ENCODE measurements around the gene ANKRD55. TPM values are rescaled to one million over a fixed set of nuclear protein-coding genes. Genes with fewer than 3 reads are reported as not detected.
A peak's percentile ranks its signal among the peaks of the same experiment; 100 is the strongest.

Gene ANKRD55
- total and polyA plus RNA-seq, 9 of the 15 experiments (the other 6 are each of a cell fraction or from before 2014, with no cell fraction given): 3.4 to 10.6 (median 6.5) TPM

DNA sequence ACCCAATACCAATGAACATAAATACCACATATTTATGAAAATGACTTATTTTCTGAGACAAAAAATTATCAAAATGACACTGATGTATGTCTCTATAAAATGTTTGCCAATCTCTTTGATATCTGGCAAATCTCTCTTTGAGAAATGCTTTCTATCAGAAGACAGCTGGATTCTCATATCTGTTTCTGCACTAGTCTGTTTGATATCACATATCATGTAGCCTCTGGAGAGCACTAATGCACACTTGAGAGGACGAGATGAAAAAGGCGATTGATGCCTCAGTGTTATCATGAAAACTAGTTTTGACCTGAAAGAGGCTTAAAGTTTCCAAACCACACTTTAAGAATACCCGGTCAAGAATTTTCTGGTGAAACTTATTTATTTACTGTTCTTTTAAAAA lies 29.1 kb upstream of the ANKRD55 start:
- intact Hi-C loops (cut with micrococcal nuclease) (no loop called here), in situ Hi-C loops (cut with MboI) (no loop called here)
- Histone ChIP-seq H2AFZ (ENCODE audit: low read depth, low read length) (no peak overlapping the region), H4K20me1 (replicated peaks; ENCODE audit: control insufficient read depth, insufficient read depth, low read length) (no peaks in the 10 kb centered on the region), H3K4me3 (no peak overlapping the region), H3K9me3 (replicated peaks; ENCODE audit: control insufficient read depth, insufficient read depth, low read depth, low read length) (no peaks in the 10 kb centered on the region), H3K9me1 (ENCODE audit: control insufficient read depth, insufficient read depth, low read length) (no peaks in the 10 kb centered on the region), H3K36me3 (ENCODE audit: control insufficient read depth, insufficient read depth, low read length) (no peaks in the 10 kb centered on the region), H3K79me2 (ENCODE audit: control insufficient read depth, insufficient read depth, low read length) (no peaks in the 10 kb centered on the region), H3K27me3 (ENCODE audit: control insufficient read depth in 2 of 2, insufficient read depth in 2 of 2, low read length in 2 of 2) (no peaks in the 10 kb centered on the region), H3K9ac (ENCODE audit: insufficient read depth in 1 of 2, low read depth in 2 of 2, low read length in 2 of 2) (no peak overlapping the region), H3K4me2 (ENCODE audit: insufficient read depth, low read length) (no peak overlapping the region), H3K27ac (ENCODE audit: extremely low read depth, low read depth, low read length) (no peak overlapping the region), H3K4me1 (replicated peaks in 1 of 2; ENCODE audit: control insufficient read depth in 2 of 2, insufficient read depth in 2 of 2, low read length in 2 of 2) (peaks cover 8% of the 10 kb centered on the region in 2 experiments; a peak in 3 of 5 replicates)
- TF ChIP-seq HDGF (IDR thresholded peaks at IDR 0.05) (no peak), ZNF324 (CRISPR knock-in tag; IDR thresholded peaks at IDR 0.05) (no peak), MAZ (CRISPR knock-in tag; conservative IDR thresholded peaks at IDR 0.05 in 1 of 2, IDR thresholded peaks at IDR 0.05 in 1 of 2) (no peak), ZC3H8 (IDR thresholded peaks at IDR 0.05) (no peak), NR2C1 (IDR thresholded peaks at IDR 0.05) (no peak), NR2C1 (tag; IDR thresholded peaks at IDR 0.05) (no peak)
- BruUV-seq (replicated peaks): no TSS peak
- WGBS (ENCODE audit: insufficient coverage, low coverage, missing lambda C conversion rate): 11% methylated on average over 3 of the region's 3 CpGs
- ChIA-PET CTCF (ENCODE audit: low intra/inter-chr PET ratio) (no interaction called here), POLR2A (no interaction called here)
- ATAC-seq: no peak
- no peak for DNase-seq (ENCODE audit: extremely low read depth in 1 of 4, low spot score in 3 of 4)
- FAIRE-seq: no peak

GRCh38 chr5:56259002-56259511 lies 25.9 kb upstream of the ANKRD55 start:
- no TSS peak for BruUV-seq (replicated peaks)
- Histone ChIP-seq H3K9me3 (replicated peaks; ENCODE audit: control insufficient read depth, insufficient read depth, low read depth, low read length) (no peaks in the 10 kb centered on the region), H3K79me2 (ENCODE audit: control insufficient read depth, insufficient read depth, low read length) (no peaks in the 10 kb centered on the region), H2AFZ (ENCODE audit: low read depth, low read length) (peak overlapping the region; percentile 69; the same call in 1 of the 2 replicates), H3K27ac (ENCODE audit: extremely low read depth, low read depth, low read length) (no peak overlapping the region), H3K4me1 (replicated peaks in 1 of 2; ENCODE audit: control insufficient read depth in 2 of 2, insufficient read depth in 2 of 2, low read length in 2 of 2) (peaks cover 11 to 12% of the 10 kb centered on the region in 2 experiments; a peak in 4 of 5 replicates), H3K36me3 (ENCODE audit: control insufficient read depth, insufficient read depth, low read length) (no peaks in the 10 kb centered on the region), H3K4me3 (no peak overlapping the region), H3K9me1 (ENCODE audit: control insufficient read depth, insufficient read depth, low read length) (no peaks in the 10 kb centered on the region), H4K20me1 (replicated peaks; ENCODE audit: control insufficient read depth, insufficient read depth, low read length) (no peaks in the 10 kb centered on the region), H3K27me3 (ENCODE audit: control insufficient read depth in 2 of 2, insufficient read depth in 2 of 2, low read length in 2 of 2) (no peaks in the 10 kb centered on the region), H3K4me2 (ENCODE audit: insufficient read depth, low read length) (no peak overlapping the region), H3K9ac (ENCODE audit: insufficient read depth in 1 of 2, low read depth in 2 of 2, low read length in 2 of 2) (no peak overlapping the region)
- in situ Hi-C loops (cut with MboI): no loop called here
- CTCF ChIA-PET (ENCODE audit: low intra/inter-chr PET ratio): no interaction called here
- DNase-seq (ENCODE audit: extremely low read depth in 1 of 4, low spot score in 3 of 4) (peak in 1 of 4 experiments; percentile 20), FAIRE-seq (no peak), ATAC-seq (peak; percentile 53; the same call in 2 of the 3 replicates)
- POLR2A ChIA-PET: interaction anchor here (0.7 kb wide), 1 partner anchor 254 kb away, joined by 3 read pairs; no protein-coding TSS in a partner anchor
- intact Hi-C loops (cut with micrococcal nuclease): no loop called here
- WGBS (ENCODE audit: insufficient coverage, low coverage, missing lambda C conversion rate): 33% methylated on average over 2 of the region's 2 CpGs
- no peak for TF ChIP-seq ETV6 (IDR thresholded peaks at IDR 0.05; ENCODE audit: borderline replicate concordance in 1 of 2, low read depth in 2 of 2, low read length in 1 of 2)
- no peak for TF ChIP-seq ETV6 (CRISPR knock-in tag; IDR thresholded peaks at IDR 0.05; ENCODE audit: borderline replicate concordance)
- no peak for TF ChIP-seq POLR2B (IDR thresholded peaks at IDR 0.05; ENCODE audit: low read depth, partially characterized antibody)
- TF ChIP-seq OTX1 (CRISPR knock-in tag; IDR thresholded peaks at IDR 0.05): no peak
- no peak for TF ChIP-seq MBD2 (IDR thresholded peaks at IDR 0.05; ENCODE audit: borderline replicate concordance, low read depth)
- TF ChIP-seq FOSL1 (tag; conservative IDR thresholded peaks at IDR 0.05): peak; percentile 61
- no peak for TF ChIP-seq NR0B1 (IDR thresholded peaks at IDR 0.05; ENCODE audit: partially characterized antibody)
- TF ChIP-seq U2AF1 (optimal IDR thresholded peaks at IDR 0.05; ENCODE audit: low read depth, low read length): no peak
- TF ChIP-seq BMI1 (IDR thresholded peaks at IDR 0.05; ENCODE audit: low read length): no peak
- no peak for TF ChIP-seq ZNF311 (CRISPR knock-in tag; IDR thresholded peaks at IDR 0.05)
- no peak for TF ChIP-seq KLF6 (CRISPR knock-in tag; IDR thresholded peaks at IDR 0.05; ENCODE audit: borderline replicate concordance)

Data from K562 (cell line).